H1 (cell line): ENCODE data around the gene SCAMP3. TPM values are rescaled to one million over a fixed set of nuclear protein-coding genes. Genes with fewer than 3 reads are reported as not detected.

Experiments used
- BRCA1 ChIP-seq: IDR thresholded peaks from 2 replicates; pipeline ENCODE4 v1.6.1; 2012; ENCODE audit warnings: low read depth, low read length, improper control_type of control experiment
- CBX8 ChIP-seq: fragments of 300-800, 300-1000 bp; sonication (generic); IDR thresholded peaks from 2 replicates; pipeline ENCODE4 v1.7.1; 2016; ENCODE audit warnings: low read depth, low read length, borderline replicate concordance
- CHD1 ChIP-seq: IDR thresholded peaks from 2 replicates; pipeline ENCODE4 v1.6.1; 2012; ENCODE audit warnings: low read depth, low read length, improper control_type of control experiment
- GABPA ChIP-seq: IDR thresholded peaks from 2 replicates; pipeline ENCODE4 v1.6.1; 2011; ENCODE audit warnings: mild to moderate bottlenecking, low read length, moderate library complexity, borderline replicate concordance; ENCODE audit not compliant: insufficient read depth
- SIX5 ChIP-seq: IDR thresholded peaks from 2 replicates; pipeline ENCODE4 v1.6.1; 2011; ENCODE audit warnings: mild to moderate bottlenecking, low read depth, low read length
- SRF ChIP-seq: IDR thresholded peaks from 2 replicates; pipeline ENCODE4 v1.6.1; 2011; ENCODE audit warnings: mild to moderate bottlenecking, low read depth, low read length, moderate library complexity
- polyA plus RNA-seq, 7 experiments: library from polyadenylated mRNA; depleted of rRNA in 3 of 7; stranded (reverse) in 5 of 7; unstranded in 2 of 7; fragments of >200 nt in 5 of 7; fragments of 200-250 nt in 2 of 7; gene quantifications; 1 replicate in 5 of 7; 2 replicates in 1 of 7; 4 replicates in 1 of 7; pipeline versions ENCODE4 v1.2.1 to v1.2.3, GENCODE V29; 2011 to 2013; ENCODE audit warnings: missing spikeins in 2 of 7, mixed read lengths in 2 of 7
- total RNA-seq: library from RNA; stranded (reverse); fragmentation: NEBNext Ultra II Directional; extraction: Animal tissue kit (Norgen Biotek cat#: 25700); gene quantifications from 2 replicates; pipeline ENCODE4 v1.2.1, GENCODE V29; 2021
- TF ChIP-seq, protein P1 (sequence below): IDR thresholded peaks from 2 replicates; pipeline ENCODE4 v1.6.1; 2012; ENCODE audit warnings: low read length, inconsistent platforms

SCAMP3 gene
- total and polyA plus RNA-seq, 2 of the 8 experiments (the other 6 are each of a cell fraction or from before 2014, with no cell fraction given): 48.9 to 143 TPM

DNA sequence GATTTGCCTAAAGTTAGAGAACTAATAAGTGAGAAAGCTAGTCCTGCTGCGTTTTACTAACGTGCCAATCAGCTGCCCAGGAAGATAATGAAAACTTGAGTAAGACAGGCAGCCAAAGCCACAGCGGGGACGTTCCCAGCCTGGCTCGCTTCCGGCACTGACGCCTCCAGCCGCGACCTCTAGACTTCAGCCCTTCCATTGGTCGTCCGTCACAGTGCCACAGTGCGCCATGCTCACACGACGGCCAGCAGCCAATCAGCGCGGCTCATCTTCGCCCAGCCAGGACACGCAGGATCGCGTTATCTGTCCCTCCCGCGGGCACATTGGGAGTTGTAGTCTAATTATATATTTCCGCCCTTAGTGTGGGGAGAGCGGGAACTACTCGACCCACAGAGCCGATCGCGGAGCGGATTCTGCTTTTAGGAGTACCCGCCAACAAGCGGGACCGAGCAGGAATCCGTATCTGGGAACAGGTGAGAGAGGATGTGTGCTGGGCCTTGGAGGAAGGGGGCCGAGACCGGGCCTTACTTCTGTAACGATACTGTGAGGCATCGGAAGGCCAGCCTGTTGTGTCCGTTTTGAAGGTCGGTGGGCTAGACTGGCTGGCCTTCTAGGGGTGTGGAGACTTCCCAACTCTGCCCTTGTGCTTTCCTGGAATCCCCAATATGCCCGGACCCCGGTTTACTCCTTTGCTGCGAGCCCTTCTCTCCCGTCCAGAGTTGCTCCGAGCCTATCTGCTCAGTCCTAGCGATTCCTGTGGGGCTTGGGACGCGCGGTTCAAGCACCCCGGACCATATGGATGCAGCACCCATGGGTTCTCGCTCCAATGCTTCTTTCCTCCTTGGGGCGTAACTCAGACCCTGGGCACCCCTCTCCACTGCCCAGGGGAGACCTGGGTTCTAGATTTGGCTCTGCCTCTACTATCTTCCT lies 46.6 kb upstream of the SCAMP3 start, which contains the start of gene FDPS (continued):
- TF ChIP-seq, protein P1, sequence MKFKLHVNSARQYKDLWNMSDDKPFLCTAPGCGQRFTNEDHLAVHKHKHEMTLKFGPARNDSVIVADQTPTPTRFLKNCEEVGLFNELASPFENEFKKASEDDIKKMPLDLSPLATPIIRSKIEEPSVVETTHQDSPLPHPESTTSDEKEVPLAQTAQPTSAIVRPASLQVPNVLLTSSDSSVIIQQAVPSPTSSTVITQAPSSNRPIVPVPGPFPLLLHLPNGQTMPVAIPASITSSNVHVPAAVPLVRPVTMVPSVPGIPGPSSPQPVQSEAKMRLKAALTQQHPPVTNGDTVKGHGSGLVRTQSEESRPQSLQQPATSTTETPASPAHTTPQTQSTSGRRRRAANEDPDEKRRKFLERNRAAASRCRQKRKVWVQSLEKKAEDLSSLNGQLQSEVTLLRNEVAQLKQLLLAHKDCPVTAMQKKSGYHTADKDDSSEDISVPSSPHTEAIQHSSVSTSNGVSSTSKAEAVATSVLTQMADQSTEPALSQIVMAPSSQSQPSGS: no peak
- TF ChIP-seq GABPA: no peak; the same call in 1 of the 2 replicates
- TF ChIP-seq CHD1: no peak
- TF ChIP-seq SRF: no peak
- TF ChIP-seq SIX5: peak; percentile 65
- no peak for TF ChIP-seq CBX8
- TF ChIP-seq BRCA1: peak; percentile 46; the same call in 1 of the 2 replicates
